ENCODE data around the gene STXBP5L. TPM values are rescaled to one million over a fixed set of nuclear protein-coding genes. Genes with fewer than 3 reads are reported as not detected.

Gene STXBP5L
- total RNA-seq, 6 experiments from 2014 or later: not detected

DNA sequence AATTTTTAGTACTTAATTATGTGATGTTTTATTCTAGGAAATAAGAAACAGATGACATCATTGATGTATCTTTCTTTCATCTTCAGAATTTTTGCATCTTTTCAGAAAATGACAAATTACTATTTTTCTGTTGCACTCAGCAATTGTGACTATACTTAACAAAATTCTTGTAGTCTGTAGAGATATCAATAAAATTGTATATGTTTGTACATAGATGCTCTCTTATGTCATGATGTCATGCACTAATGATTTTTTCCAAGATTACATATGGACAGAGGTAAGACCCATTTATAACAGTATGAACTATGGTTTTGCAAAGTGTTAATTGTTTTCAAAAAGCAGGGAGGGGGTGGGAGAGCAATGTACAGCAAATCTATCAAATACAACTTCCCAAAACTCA lies 516.5 kb downstream of the STXBP5L start:
- Histone ChIP-seq H3K27me3 (no peaks in the 10 kb centered on the region), H3K36me3 (no peaks in the 10 kb centered on the region), H3K27ac (no peak overlapping the region), H3K9me3 (no peaks in the 10 kb centered on the region), H3K4me1 (no peaks in the 10 kb centered on the region), H3K4me3 (no peak overlapping the region)
- no peak for ATAC-seq
- intact Hi-C loops (cut with DNase I): no loop called here
- TF ChIP-seq, protein P1, sequence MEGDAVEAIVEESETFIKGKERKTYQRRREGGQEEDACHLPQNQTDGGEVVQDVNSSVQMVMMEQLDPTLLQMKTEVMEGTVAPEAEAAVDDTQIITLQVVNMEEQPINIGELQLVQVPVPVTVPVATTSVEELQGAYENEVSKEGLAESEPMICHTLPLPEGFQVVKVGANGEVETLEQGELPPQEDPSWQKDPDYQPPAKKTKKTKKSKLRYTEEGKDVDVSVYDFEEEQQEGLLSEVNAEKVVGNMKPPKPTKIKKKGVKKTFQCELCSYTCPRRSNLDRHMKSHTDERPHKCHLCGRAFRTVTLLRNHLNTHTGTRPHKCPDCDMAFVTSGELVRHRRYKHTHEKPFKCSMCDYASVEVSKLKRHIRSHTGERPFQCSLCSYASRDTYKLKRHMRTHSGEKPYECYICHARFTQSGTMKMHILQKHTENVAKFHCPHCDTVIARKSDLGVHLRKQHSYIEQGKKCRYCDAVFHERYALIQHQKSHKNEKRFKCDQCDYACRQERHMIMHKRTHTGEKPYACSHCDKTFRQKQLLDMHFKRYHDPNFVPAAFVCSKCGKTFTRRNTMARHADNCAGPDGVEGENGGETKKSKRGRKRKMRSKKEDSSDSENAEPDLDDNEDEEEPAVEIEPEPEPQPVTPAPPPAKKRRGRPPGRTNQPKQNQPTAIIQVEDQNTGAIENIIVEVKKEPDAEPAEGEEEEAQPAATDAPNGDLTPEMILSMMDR (IDR thresholded peaks at IDR 0.05): no peak
- TF ChIP-seq POLR2A (IDR thresholded peaks at IDR 0.05): no peak
- no peak for DNase-seq

DNA sequence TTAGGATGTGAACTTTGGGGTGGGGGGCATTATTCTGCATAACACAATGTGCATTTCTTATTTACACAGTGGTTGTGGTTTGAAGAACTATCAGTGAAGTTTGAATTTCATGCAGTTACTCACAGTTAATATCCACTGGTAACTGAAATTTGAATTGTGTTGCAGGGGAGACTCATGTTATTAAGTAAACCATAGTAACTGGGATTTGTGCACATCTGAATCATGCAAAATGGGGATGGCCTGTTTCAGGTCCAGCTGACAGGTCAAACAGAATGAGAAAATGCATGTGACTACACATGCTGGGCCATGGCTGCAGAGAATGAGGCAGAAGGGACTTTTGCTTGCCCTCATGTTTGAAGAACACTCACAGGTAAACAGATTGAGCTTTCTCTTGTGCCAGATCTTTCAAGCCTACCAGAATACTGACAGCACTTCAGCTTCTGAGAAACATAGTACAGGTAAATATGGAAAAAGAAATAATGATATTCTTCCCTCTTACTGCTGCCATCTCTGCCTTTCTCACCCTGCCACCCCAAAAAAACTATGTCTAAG lies 522.7 kb downstream of the STXBP5L start:
- Histone ChIP-seq H3K4me1 (no peaks in the 10 kb centered on the region), H3K9me3 (no peaks in the 10 kb centered on the region), H3K36me3 (no peaks in the 10 kb centered on the region), H3K27ac (no peak overlapping the region), H3K4me3 (no peak overlapping the region), H3K27me3 (no peaks in the 10 kb centered on the region)
- intact Hi-C loops (cut with DNase I): no loop called here
- ATAC-seq (peak; percentile 27 to 51 (median 50)), DNase-seq (no peak)
- TF ChIP-seq POLR2A (IDR thresholded peaks at IDR 0.05): no peak
- TF ChIP-seq, protein P1 (IDR thresholded peaks at IDR 0.05): no peak

DNA sequence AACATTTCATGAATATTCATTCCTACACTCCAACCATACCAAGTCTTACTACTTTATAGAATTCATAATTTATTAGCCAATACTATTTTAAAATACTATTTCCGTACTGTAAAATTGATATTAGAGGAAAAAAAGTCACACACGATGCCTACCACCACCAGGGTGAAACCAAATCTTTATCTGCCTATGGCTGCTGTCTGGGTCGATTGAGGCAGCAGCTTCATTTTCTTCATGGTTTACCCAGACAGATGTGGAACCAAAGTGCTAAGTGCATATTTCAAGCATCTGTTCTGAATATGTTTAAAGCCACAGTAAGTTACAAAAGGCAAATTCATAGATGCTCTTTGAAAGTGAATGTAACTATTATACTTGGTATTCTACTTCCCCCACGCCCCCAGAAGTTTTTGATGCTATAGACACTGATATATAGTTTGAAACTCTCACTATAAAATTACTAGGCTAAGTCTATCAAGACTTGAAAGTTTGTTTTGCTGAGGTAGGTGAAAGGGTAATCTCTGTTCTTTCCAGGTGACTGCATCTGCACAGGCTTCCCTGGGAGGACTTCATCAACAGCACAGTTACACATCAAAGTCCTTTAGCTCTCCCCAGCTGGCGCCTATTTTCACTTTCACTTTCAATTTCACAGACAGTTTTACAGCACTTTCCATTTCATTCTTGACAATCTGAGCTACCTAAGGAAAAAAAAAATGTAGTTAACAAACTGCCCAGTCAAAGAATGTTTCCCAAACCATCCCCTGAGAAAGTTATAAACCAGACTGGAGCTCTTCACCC lies 523.9 kb downstream of the STXBP5L start:
- Histone ChIP-seq H3K36me3 (no peaks in the 10 kb centered on the region), H3K27me3 (no peaks in the 10 kb centered on the region), H3K4me1 (no peaks in the 10 kb centered on the region), H3K9me3 (no peaks in the 10 kb centered on the region), H3K4me3 (peak overlapping the region in 1 of 3 donors; percentile 22), H3K27ac (peak overlapping the region in 1 of 3 donors; percentile 10)
- DNase-seq (peak in 1 of 3 donors; percentile 48), ATAC-seq (peak; percentile 96 to 100 (median 98))
- 56% methylated on average over 5 of the region's 5 CpGs for WGBS (ENCODE audit: insufficient coverage, low coverage, low lambda C conversion rate, missing lambda C conversion rate)
- TF ChIP-seq, protein P1 (IDR thresholded peaks at IDR 0.05): no peak
- no peak for TF ChIP-seq POLR2A (IDR thresholded peaks at IDR 0.05)
- intact Hi-C loops (cut with DNase I): no loop called here

DNA sequence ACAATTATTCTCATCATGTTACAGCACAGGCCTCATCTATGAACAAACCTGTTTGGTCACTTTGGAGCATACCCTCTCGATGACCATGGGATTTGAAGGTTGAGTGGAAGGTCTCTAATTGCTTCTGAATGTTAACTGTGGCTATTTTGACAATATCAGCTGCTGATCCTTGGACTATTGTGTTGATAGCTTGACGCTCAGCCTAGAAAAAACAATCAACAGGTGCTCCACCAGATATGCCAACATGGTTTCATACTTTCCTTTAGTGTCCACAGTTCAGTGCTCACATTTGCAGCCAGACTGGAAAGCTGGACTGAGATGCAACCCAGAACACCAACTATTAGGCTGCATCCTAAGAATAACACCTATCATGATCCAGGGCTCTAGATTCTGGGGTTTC lies 528.1 kb downstream of the STXBP5L start:
- Histone ChIP-seq H3K36me3 (no peaks in the 10 kb centered on the region), H3K4me1 (no peaks in the 10 kb centered on the region), H3K9me3 (no peaks in the 10 kb centered on the region), H3K27me3 (no peaks in the 10 kb centered on the region), H3K4me3 (no peak overlapping the region), H3K27ac (no peak overlapping the region)
- intact Hi-C loops (cut with DNase I): no loop called here
- TF ChIP-seq, protein P1 (IDR thresholded peaks at IDR 0.05): no peak
- TF ChIP-seq POLR2A (IDR thresholded peaks at IDR 0.05): no peak
- no peak for DNase-seq
- WGBS (ENCODE audit: insufficient coverage, low coverage, low lambda C conversion rate, missing lambda C conversion rate): 100% methylated on average over 1 of the region's 2 CpGs
- ATAC-seq: no peak
